Suppressor macrophage (primary cell): Measurements from ENCODE around the gene MBD4.
"Not testable (repeated sequence)": the region's sequence is repeated elsewhere in the genome, so short reads cannot be mapped to it uniquely, and the experiment has no call there.

Source experiments
- DNase-seq, 4 experiments: peaks; one replicate each; pipeline ENCODE4 v3.0.0-alpha.2; 2020 to 2022

MBD4 gene

DNA sequence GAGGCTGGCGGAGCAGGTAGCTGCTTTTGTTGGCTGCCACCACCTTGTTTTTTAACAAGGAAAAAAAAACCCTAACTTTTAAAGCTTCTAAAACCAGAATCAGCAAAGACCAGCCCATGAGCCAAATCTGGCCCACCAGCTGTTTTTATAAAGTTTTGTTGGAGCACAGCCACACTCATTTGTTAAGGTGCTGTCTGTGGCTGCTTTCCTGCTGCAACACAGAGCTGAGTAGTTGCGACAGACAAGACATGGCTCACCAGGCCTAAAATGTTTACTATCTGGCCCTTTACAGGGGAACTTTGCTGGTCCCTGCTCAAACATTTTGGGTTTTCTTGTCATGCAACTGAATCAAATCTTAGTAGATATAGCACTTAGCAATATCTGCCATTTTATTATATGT is 30.2 kb downstream of the MBD4 start:
- DNase-seq, result no peak

DNA sequence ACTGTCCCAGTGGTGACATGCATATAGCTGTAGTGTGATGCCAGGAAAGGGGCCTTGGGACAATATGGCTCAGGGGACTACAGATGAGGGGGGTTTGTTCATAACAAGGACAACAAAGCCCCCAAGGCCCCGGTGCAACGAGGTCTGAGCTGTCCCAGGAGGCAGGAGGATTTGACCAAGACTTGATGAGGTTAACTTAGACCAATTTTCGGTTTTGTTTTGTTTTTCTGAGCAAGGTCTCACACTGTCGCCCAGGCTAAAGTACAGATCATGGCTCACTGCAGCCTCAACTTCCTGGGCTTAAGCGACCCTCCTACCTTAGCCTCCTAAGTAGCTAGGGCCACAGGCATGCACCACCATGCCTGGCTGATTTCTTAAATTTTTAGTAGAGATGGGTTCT is 35.1 kb downstream of the MBD4 start:
- no peak for DNase-seq

DNA sequence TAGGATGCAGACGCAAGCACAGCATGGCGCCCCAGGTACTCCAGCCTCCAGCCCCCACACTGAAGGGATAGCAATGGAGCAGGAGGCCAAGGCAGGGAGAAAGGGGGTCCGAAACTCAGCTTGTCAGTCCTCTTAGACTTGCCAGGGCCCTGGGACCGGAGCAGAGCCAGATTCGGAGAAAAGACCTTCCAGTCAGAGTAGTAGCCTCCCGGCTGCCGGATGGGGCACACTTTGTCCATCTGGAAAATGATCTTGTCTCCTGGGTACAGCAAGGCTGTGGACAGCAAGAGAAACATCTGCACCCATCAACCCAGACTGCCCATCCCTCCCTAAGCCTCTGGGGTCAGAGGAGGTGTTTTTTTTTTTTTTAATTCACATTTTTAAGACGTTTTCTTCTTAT is 35.6 kb downstream of the MBD4 start:
- no peak for DNase-seq

DNA sequence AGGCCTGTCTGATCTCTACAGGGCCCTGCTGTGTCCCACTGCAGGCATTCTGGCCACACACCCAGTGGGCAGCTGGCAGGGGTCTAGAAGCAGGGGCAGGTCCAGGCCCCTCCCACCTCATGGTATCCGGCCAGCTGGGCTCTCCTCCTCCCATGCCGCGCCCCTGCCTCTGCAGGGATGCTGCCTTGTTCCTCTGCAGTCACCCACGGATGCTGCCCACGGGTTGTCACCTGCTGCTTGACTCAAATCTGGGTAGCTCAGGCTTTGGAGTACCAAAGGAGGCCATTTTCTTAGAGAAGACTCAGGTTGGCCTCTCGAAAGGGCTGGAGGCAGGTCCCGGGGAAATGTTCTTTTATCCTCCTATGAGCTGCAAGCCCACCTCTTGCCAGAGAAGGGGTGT is 36.3 kb downstream of the MBD4 start:
- peak in 1 of 4 experiments; percentile 50 for DNase-seq

DNA sequence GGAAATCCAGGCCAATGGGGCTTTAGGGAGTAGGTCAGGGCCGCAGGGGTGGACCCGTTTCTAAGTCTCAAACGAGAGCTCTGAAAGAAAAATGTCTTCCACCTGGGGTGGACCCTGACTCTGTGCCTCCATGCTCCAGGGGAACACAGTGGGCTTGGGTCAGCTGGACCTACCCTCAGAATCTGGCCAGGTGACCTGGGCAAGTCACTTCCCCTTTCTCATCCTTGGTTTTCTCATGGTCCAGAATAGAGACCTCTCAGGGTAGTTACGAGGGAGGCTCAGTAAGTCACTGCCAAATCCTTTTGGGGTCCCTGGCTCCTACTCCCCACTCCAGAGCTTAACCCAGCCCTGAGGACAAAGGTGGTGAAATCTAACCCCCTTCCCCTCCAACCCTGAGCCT is 37.1 kb downstream of the MBD4 start:
- no peak for DNase-seq

DNA sequence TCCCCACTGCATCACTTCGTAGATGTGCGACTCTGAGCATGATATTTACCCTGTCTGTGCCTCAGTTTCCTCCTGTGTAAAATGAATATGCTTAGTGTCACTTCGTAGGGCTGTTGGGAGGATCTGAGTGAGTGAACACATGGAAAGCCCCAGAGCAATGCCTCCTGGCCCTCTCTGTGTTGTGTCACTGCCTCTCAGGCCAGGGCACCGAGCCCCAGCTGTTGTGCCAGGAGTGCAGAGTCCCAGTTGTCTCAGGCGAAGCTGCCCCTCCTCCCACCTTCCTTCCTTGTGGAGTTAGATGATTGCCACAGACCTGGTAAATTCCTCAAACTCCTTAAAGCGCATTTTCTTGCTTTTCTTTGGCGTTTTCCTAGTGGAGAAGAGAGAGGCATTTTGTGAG is 37.5 kb downstream of the MBD4 start:
- DNase-seq, result no peak

DNA sequence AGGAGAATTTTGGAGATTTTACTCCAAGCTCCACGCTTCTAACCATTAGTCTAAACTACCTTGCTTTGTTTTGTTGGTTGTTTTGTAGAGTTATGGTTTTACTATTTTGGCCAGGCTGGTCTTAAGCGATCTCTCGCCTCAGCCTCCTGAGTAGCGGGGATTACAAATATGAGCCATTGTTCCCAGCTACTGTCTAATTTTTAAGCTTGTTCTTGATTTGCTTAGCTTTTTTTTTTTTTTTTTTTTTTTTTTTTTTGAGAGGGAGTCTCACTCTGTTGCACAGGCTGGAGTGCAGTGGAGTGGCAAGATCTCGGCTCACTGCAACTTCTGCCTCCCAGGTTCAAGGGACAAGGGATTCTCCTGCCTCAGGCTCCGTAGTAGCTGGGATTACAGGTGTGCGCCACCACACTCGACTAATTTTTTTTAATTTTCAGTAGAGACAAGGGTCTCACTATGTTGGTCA is 39.8 kb downstream of the MBD4 start:
- DNase-seq, result no peak

DNA sequence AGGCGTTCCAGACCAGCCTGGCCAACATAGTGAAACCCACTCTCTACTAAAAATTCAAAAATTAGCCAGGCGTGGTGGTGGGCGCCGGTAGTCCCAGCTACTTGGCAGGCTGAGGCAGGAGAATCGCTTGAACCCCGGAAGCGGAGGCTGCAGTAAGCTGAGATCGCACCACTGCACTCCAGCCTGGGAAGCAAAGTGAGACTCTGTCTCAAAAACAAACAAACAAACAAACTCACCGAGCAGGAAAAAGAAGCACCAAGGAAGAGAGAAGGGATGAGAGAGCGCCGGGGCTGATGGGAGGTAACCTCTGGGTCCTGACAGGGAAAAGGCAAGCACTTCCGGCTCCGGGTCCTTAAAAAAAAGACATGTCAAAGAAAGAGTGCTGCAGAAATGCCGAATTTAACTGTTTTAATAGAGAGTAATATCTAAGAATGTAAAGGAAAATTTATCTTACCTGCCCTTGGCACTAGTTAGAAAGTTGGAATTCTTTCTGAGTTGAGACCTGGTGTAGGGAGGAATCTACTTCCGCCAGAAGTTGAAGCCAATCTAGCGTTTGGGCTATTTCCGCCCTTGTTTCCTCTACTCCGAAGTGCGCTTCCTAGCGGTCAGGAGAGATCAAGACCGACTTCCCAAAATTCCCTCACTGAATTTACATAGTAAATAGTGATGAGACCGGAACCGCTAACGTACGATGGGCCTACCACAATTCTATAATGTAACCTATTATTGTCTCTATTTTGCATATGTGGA is 40.4 kb downstream of the MBD4 start:
- DNase-seq, result peak; percentile 92 to 98 (median 96)

DNA sequence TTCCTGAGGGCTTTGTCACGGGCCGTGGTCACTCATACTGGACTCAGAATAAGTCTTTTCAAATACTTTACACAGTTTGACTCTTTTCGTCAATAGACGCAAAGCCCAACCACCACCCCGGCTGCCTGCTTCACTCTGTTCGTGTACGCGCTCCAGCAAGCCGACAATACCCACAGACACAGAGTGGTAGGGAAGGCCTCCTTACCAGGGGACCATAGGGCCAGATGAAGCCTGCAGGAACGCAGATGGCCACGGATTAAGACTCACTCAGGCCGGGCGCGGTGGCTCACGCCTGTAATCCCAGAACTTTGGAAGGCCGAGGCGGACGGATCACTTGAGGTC is 41.0 kb downstream of the MBD4 start:
- DNase-seq, result peak; percentile 17 to 39 (median 28)

DNA sequence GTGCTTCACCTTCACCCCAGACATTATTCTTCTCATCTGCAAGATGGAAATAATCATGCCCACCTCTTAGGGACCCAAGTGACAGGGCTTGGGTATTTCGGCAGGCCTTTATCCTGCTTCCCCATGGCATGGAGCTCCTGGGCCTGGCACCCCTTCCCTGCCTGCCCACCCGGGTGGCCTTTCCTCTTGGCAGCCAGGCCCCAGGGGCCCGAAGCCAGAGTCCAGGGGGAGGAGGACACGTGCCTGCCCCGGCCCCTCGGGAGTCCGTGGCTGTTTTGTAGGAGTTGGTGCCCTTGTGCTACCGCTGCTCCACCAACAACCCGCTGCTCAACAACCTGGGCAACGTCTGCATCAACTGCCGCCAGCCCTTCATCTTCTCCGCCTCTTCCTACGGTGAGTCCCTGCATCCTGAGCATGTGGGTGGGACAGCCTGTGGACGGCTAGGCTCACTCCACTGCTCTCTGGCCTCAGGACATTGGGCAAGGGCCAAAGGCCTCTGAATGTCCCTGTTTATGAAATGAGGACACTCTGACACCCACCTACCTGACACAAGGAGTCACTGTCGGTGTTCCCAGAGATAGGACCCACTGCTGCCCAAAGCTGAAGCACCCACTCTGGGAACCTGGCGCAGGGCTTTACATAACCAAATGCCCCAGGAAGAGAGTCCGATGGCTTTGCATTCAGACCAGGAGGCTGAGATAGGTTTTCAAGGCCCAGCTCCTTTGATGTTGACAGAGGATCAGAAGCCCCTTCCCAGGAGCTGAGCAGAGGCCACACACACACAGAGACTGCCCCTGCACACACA is 45.8 kb downstream of the MBD4 start:
- not testable (repeated sequence) for DNase-seq

DNA sequence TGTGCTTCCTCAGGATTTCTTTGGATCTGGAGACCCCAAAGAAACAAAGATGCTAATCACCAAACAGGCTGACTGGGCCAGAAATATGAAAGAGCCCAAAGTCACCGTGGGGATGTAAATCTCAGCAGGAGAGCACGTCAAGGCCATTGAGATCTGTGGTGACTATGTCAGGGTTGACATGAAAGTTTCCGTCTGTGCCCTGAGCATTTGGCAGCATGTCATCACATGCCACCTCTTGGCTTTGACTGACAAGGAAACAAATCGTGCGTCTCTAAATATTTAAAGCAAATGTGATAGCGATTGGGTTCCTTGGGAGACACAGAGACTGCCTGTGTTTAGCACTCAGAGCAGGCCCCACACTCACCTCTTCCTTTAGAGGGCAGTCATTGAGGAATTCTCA is 46.5 kb downstream of the MBD4 start:
- DNase-seq, result no peak

DNA sequence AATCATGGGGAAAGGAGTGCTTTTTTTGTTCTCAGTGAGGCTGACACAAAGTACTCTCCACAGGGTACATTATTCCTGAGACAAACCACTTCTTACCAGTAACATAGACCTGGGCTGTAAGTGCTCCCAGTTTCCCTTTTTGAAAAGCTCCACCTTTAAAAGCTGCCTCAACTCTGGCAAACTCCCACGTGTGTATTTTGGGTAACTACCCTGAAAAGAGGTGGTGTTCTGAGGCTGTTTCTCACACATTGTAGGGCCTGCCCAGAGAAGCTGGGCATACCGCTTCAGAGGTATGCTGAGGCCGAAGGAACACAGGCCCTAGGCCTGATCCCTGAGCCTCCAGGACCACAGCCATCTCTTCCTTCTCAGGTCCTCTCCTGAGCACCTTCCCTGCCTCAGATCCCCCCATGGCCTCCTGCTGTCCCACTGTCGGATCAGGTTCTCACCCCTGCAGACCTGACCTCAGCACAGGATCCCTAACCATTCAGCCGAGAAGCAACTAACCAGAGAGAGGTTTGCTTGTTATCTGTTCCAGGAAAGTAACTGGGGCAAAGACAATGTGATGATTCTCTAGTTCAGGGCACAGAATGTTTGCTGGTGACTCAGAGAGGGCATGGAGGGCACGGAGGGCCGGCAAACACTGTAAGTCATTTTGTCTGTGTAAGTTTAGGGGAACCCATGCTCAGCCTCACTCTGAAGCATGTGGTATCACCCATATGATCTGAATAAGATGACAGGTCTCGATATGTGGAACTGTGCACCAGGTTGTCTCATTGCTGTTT is 47.5 kb downstream of the MBD4 start:
- DNase-seq, result not testable (repeated sequence)

DNA sequence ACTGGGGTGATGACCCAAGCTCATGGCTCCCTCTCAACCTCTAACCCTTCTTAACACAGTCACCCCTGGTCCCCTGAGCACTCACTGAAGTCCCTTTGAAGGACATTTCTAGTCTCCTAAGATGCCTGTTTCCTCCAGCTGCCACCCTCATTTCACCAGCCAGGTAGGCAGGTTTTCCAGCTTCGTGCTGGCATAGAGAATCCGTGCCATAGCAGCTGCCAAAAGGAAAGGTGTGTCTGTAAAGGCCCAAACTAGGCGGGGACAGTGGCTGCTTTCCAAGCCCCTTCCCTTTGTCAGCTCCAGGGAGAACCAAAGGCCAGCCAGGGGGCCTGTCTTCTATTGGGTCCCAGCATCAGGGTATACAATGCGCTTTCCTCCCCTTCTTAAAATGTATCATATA is 48.2 kb downstream of the MBD4 start:
- DNase-seq, result not testable (repeated sequence)

DNA sequence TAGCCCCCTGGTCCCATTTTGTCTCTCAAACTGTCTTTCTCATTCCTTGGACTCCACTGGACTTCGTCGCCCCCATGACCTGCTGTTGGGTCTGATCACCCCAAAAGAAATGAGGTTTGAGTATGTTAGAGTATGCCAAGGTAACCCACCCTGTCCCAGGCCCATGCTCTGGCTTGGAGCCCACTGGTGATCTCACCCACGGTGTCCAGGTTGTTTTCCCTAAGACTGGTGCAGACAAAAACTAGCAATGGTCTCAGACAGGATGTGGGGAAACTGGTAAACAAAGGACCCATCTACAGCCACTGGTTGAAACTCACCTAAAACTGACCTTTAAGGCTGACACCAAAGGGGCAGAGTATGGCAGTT is 50.2 kb downstream of the MBD4 start:
- DNase-seq, result no peak

DNA sequence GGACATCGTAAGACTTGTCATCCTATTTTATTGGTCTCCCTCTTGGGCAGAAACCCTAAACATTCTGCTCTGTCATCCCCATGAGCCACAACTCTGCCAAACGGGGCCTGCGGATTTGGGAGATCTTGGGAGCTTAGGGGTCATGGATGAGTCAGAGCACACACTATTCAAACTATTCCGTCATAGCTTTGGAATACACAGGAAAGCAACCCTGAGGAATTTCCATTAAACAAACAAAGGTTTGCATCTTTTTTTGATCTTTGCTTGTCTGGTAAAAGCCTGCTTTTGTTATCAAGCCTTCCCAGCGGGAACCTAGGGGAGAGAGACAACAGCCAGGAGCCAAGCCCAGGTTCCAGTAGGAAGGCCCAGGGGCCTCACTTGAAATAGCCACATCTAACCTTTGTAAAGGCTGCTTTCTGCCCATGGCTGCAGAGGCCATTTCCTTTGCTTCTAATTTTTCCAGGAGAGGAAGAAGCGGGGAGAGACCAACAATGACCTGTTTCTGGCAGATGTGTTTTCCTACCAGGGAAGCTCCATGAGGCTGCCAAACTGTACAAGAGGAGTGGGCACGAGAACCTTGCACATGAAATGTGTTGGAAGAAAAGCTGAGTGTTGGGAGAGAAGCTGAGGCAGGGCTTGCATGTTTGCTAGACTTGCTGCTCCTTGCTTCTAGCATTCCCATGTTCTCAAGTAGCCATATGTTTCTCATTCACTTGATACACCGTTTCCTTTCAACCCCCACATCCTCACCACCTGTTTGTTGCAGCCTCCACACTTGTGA is 50.8 kb downstream of the MBD4 start:
- DNase-seq, result not testable (repeated sequence)

DNA sequence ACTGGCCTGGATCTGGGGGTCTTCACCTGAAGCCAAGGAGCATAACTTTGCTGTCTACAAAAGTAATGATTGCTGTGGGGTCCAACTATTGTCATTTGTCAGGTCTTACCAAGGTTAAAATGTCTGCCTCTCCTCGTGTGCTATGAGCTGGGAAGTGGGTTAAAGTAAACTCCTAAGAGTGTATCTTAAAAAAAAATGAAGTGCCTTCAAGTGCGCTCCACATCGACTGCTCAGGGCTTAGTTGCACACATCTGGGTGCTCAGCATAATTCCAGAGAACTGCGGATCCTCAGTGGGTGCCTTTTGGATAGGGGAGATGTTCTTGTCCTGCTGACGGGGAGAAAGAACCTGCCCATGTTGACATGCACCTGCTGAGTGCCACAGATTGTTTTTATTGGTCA is 52.3 kb downstream of the MBD4 start:
- DNase-seq, result no peak

DNA sequence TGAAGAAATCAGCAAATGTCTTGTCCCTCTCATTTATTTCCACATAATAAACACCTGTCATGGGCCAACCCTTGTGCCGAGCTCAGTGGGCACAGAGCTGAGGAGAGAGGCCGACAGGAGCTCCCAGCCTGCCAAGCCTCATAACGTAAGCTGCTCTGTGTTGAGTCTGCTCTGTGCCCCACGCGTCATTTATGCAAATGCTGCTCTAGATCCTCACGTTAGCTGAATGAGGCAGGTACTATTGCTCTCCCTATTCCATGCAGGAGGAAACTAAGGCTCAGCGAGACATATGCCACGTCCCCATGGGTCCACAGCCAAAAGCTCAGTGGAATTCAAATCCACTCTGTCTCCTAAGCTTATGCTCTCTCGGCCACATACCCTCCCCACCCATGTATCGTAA is 52.8 kb downstream of the MBD4 start:
- no peak for DNase-seq

DNA sequence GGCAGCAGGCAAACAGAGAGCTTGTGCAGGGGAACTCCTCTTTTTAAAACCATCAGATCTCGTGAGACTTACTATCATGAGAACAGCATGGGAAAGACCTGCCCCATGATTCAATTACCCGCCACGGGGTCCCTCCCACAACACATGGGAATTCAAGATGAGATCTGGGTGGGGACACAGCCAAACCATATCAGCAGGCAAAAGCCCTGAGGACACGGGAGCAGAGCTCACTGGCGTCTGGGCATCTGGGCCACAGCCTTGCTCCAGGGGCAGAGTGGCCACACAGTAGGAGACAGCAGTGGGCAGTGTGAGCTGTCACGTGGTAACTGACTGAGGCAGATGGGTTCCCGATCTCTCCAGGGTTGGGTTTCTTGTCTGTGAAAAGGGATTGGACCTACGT is 54.2 kb downstream of the MBD4 start:
- DNase-seq, result not testable (repeated sequence)

DNA sequence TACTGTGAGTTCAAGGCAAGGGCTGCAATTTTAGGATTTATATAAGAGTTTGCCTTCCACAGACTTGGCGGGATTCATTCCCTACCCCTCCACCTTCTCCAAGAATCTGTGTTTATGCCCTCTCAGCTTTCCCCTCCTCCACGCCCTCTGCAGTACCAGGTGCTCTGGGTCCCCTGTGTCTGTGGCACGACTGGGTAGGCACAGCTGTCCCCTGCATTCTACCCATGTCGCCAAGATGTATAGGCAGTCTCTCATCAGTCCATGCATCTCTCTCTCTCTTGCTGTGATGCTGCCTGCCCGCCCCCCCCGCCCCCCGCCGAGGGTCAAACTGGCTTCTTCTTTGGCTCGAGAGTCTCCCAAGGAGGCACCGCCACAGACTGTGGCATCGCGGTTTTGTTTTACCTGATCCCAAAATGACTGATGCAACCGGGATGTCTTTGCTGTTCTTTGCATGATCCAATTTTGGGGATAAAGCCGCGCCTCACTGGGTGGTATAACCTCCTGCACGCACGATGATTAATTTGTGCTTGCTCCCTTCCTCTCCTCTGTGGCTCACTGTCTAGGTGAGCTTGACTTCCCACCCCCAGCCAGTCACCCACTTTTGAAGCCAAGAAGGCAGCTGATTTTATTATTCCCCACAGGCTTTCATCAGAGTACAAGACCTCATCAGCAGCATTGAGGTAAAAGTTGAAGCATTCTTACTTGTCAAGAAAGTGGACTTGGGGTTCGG is 55.0 kb downstream of the MBD4 start:
- DNase-seq, result no peak

DNA sequence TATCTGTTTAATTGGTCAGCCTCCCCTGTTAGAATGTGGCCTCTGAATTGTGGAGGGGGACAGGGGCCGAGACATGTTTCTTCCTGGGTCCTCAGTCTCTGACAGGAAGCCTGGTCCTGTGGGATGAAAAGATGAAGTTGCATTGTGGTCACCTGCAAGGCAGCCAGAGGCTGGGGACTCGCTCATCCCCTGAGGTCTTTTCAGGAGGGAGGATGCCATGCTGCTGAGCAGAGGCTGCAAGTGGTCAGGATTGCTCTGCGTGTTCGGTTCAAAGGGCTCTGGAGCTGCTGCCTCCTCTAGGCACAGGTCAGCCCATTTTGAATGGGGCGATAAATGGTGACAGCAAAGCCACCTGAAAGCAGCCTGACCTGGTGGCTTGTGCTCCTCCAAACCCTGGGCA is 55.6 kb downstream of the MBD4 start:
- DNase-seq, result not testable (repeated sequence)

DNA sequence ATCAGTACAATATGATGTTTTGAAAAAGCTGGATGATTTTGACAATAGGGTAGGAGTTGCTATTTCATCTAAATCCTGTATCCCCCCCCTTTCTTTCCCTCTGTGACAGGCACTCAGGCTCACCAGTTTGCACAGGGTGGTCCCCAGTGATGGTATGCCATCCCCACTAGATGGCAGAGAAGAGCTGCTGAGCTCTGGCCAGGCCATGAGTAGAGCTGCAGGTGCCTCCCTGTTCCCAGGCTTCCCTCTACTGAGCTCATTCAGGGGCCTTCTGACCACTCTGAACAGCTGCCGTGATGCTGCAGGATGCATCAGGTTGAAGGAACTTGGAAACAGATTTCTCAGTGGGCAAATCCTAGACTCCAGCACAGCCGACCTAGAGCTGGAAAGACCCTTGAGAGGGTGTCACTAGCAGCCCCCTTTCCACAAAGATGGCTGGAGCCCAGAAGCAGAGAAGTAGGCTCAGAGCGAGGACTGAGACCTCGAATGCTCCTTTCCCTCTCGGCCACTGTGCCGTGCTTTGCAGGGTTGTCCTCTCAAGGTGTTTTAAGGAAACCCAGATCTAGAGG is 56.4 kb downstream of the MBD4 start:
- peak; percentile 52 to 74 (median 68) for DNase-seq
